Heart left ventricle (tissue), 16 donors: ENCODE data around the gene NPHP4. TPM values are rescaled to one million over a fixed set of nuclear protein-coding genes. Genes with fewer than 3 reads are reported as not detected.

ENCODE experiments used
- ATAC-seq, 4 donors: fragments of 200-7000 bp; cut with Tn5 transposase; one replicate each; pipeline ENCODE4 v1.9.1; 2020 to 2022; ENCODE audit warnings: moderate library complexity in 4 of 4, mild to moderate bottlenecking in 3 of 4, moderate number of reproducible peaks in 1 of 4
- DNase-seq, 5 donors: peaks; one replicate each; pipeline ENCODE4 v3.0.0-alpha.2; 2020
- H3K27ac ChIP-seq, 12 donors: fragments of 200-600 bp; sonication (generic) in 4 of 12; one replicate each; pipeline versions ENCODE4 v1.5.0 to v1.8.0; 2016 to 2022; ENCODE audit warnings: mild to moderate bottlenecking in 2 of 12
- H3K27me3 ChIP-seq, 9 donors: fragments of 200-600 bp; sonication (generic) in 2 of 9; one replicate each; pipeline versions ENCODE4 v1.5.1 to v1.8.0; 2016 to 2022; ENCODE audit warnings: mild to moderate bottlenecking in 3 of 9
- H3K36me3 ChIP-seq, 9 donors: fragments of 200-600 bp; sonication (generic) in 2 of 9; one replicate each; pipeline versions ENCODE4 v1.5.0 to v1.8.0; 2018 to 2022; ENCODE audit warnings: mild to moderate bottlenecking in 2 of 9
- H3K4me1 ChIP-seq, 12 donors: fragments of 200-600 bp; sonication (generic) in 4 of 12; one replicate each; pipeline versions ENCODE4 v1.5.0 to v1.8.0; 2016 to 2022; ENCODE audit warnings: mild to moderate bottlenecking in 3 of 12
- H3K4me3 ChIP-seq, 12 donors: fragments of 200-600 bp; sonication (generic) in 4 of 12; one replicate each; pipeline versions ENCODE4 v1.5.0 to v1.8.0; 2017 to 2022; ENCODE audit warnings: mild to moderate bottlenecking in 9 of 12, moderate library complexity in 4 of 12
- H3K9me3 ChIP-seq, 12 donors: fragments of 200-600 bp; sonication (generic) in 4 of 12; one replicate each; pipeline versions ENCODE4 v1.5.0 to v1.8.0; 2016 to 2022; ENCODE audit warnings: mild to moderate bottlenecking in 1 of 12
- POLR2A ChIP-seq, 2 donors: fragments of 450-650 bp; IDR thresholded peaks; one replicate each; pipeline ENCODE4 v1.6.1; 2017; ENCODE audit warnings: antibody characterized with exemption in 2 of 2, mild to moderate bottlenecking in 2 of 2, moderate library complexity in 2 of 2
- WGBS, 4 donors: extraction: QIAGEN DNeasy Blood & Tissue Kit in 2 of 4; methylation state at CpG; one replicate each; pipeline versions ENCODE4 v1.1.5 to v1.1.7; 2013 to 2018; 5-methylcytosine and 5-hydroxymethylcytosine counted together
- intact Hi-C, 10 donors: fragments of 100-400 bp; cut with DNase I; formaldehyde crosslinking; loops; one replicate each; pipeline versions ENCODE4 v1.11.1 to v1.14.2; 2022
- polyA plus RNA-seq, 2 donors: library from polyadenylated mRNA; stranded (reverse); fragments of 200-250 nt; gene quantifications; one replicate each; pipeline ENCODE4 v1.2.3, GENCODE V29; 2013
- total RNA-seq, 9 donors: library from RNA; depleted of rRNA in 2 of 9; stranded (reverse); fragments of >200 nt in 2 of 9; fragmentation: NEBNext Ultra II Directional in 3 of 9; extraction: Animal tissue kit (Norgen Biotek cat#: 25700) in 3 of 9; gene quantifications; one replicate each; pipeline versions ENCODE4 v1.1.0 to v1.2.4, GENCODE V29; 2016 to 2023
- TF ChIP-seq, protein P1 (sequence below), 12 donors: fragments of 200-600 bp; sonication (generic) in 4 of 12; IDR thresholded peaks; one replicate each; pipeline versions ENCODE4 v1.5.0 to v1.8.0; 2018 to 2022; ENCODE audit warnings: antibody characterized with exemption in 12 of 12, mild to moderate bottlenecking in 5 of 12
- donor health status: ischemic (EF 13 %, LVEDD 7.1; RV severe dilation, severe dysfunction).
- donor health status: healthy with polysubstance abuse.
- donor health status: DM: no; HTN: yes; CAD: no.
- donor health status: DM: no; HTN: no; CAD: no.
- donor health status: ischemic (EF 25% LVEDD 6.9; RV normal size, moderate dysfunction).
- donor health status: ischemic (EF 25% LVEDD 5.7; RV mildly dilated, moderate dysfunction).
- donor health status: healthy.
- donor health status: DM: yes; HTN: yes; CAD: no.
- donor health status: ischemic (EF 35%, LVEDD 5.7; RV mildly dilated, moderate dysfunction).
- donor health status: nonischemic (EF 11% LVEDD 7.7; RV severe dilation, severe dysfunction).
- donor health status: DM: yes; HTN: yes; CAD: no.
- donor health status: PGD.
- donor health status: ischemic (EF 29% LVEDD 5.4; RV normal size, mild dysfunction).
- donor health status: nonischemic (EF 23%, LVEDD 6.1; RV moderate dilation, normal function).

Gene NPHP4
- total and polyA plus RNA-seq, 11 donors = 2.1 to 6.3 (median 3.1) TPM

DNA sequence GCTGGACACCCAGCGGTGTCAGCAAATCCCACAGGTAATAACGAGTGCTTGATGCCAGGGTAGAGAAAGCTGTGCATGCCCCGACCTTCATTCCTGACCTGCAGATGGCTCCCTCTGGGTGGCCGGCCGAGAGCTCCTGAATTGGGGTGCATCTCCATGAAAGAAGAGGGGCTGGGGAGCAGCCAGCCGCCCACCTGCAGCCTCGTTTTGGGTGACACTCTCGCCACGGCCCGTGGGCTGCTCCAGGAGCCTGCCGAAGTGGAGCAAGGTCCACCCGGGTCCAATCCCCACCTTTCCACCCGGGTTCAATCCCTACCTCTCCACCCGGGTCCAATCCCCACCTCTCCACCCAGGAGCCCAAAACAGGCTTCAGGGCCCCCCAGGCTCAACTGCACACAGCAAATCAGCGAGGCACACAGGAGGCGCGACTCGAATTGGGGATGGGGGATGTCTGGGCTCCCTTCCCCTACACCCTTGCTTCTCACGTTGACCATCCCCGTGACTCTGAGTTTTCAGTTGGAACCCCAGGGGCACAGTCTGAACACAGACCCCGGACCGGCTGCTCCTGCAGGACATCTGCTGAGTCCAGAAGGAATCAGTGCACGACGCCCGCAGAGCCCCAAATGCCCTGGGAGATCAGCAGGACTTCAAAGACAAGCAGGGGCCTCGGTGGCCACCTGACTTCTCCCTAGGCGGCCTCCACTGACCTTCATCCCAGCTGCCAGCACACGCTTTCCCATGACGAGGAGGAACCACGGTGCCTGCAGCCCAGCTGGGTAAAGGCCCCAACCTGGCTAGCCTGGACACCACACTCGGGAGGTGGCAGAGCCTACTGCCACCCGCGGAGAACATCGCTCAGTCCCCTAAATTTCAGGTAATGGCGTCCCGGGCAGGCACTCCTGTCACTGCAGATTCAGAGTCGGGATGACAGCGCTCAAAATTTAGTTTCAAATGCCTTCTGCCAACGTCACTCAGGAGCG is 159.0 kb downstream of the NPHP4 start:
- DNase-seq = no peak

GRCh38 chr1:5831600-5832335 is 160.5 kb downstream of the NPHP4 start:
- intact Hi-C loops = no loop called here
- TF ChIP-seq, protein P1, sequence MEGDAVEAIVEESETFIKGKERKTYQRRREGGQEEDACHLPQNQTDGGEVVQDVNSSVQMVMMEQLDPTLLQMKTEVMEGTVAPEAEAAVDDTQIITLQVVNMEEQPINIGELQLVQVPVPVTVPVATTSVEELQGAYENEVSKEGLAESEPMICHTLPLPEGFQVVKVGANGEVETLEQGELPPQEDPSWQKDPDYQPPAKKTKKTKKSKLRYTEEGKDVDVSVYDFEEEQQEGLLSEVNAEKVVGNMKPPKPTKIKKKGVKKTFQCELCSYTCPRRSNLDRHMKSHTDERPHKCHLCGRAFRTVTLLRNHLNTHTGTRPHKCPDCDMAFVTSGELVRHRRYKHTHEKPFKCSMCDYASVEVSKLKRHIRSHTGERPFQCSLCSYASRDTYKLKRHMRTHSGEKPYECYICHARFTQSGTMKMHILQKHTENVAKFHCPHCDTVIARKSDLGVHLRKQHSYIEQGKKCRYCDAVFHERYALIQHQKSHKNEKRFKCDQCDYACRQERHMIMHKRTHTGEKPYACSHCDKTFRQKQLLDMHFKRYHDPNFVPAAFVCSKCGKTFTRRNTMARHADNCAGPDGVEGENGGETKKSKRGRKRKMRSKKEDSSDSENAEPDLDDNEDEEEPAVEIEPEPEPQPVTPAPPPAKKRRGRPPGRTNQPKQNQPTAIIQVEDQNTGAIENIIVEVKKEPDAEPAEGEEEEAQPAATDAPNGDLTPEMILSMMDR (IDR thresholded peaks at IDR 0.05) = no peak
- TF ChIP-seq POLR2A (IDR thresholded peaks at IDR 0.05) = no peak
- no peak overlapping the region for H3K4me3 ChIP-seq
- H3K27ac ChIP-seq = no peak overlapping the region
- H3K4me1 ChIP-seq = no peaks in the 10 kb centered on the region
- WGBS, 4 donors = 26 to 34% (median 33%) methylated on average over 10 of the region's 10 CpGs
- no peaks in the 10 kb centered on the region for H3K36me3 ChIP-seq
- H3K9me3 ChIP-seq = no peaks in the 10 kb centered on the region
- DNase-seq (no peak), ATAC-seq (no peak)
- H3K27me3 ChIP-seq = peaks cover 0 to 54% (median 14%) of the 10 kb centered on the region in 9 donors

More for the DNA sequence above, 159.0 kb downstream of the NPHP4 start:
- H3K4me1 ChIP-seq = no peaks in the 10 kb centered on the region
- no peaks in the 10 kb centered on the region for H3K9me3 ChIP-seq
- intact Hi-C loops = no loop called here
- peaks cover 0 to 64% (median 14%) of the 10 kb centered on the region in 9 donors for H3K27me3 ChIP-seq
- no peak overlapping the region for H3K27ac ChIP-seq
- WGBS, 4 donors = 80 to 85% (median 81%) methylated on average over 19 to 40 of the region's 40 CpGs
- no peak for ATAC-seq
- H3K36me3 ChIP-seq = no peaks in the 10 kb centered on the region
- H3K4me3 ChIP-seq = no peak overlapping the region
- TF ChIP-seq POLR2A (IDR thresholded peaks at IDR 0.05) = no peak
- TF ChIP-seq, protein P1 (IDR thresholded peaks at IDR 0.05) = no peak

GRCh38 chr1:5830771-5831599 is 161.2 kb downstream of the NPHP4 start:
- no peaks in the 10 kb centered on the region for H3K9me3 ChIP-seq
- no peaks in the 10 kb centered on the region for H3K4me1 ChIP-seq
- TF ChIP-seq, protein P1 (IDR thresholded peaks at IDR 0.05) = no peak
- no peak for TF ChIP-seq POLR2A (IDR thresholded peaks at IDR 0.05)
- H3K27ac ChIP-seq = no peak overlapping the region
- no peak for DNase-seq
- WGBS, 4 donors = 44 to 51% (median 49%) methylated on average over 21 to 26 of the region's 26 CpGs
- H3K4me3 ChIP-seq = no peak overlapping the region
- no peaks in the 10 kb centered on the region for H3K36me3 ChIP-seq
- no peak for ATAC-seq
- H3K27me3 ChIP-seq = peaks cover 0 to 47% (median 14%) of the 10 kb centered on the region in 9 donors
- intact Hi-C loops = no loop called here
